NCI-H69 (cell line): ENCODE measurements around the gene EPB41L4A.
"Not testable (repeated sequence)": the region's sequence is repeated elsewhere in the genome, so short reads cannot be mapped to it uniquely, and the experiment has no call there.

Experiments used
- DNase-seq: peaks from one replicate; lab custom pipeline; 2025; lab: John Stamatoyannopoulos, UW

EPB41L4A gene

GRCh38 chr5:112253478-112254250, 165.4 kb downstream of the EPB41L4A start:
- DNase-seq = no peak

GRCh38 chr5:112250551-112250950, 168.5 kb downstream of the EPB41L4A start:
- no peak for DNase-seq

GRCh38 chr5:112248623-112249022, 170.5 kb downstream of the EPB41L4A start:
- peak; percentile 17 for DNase-seq

- DNase-seq = no peak
Measured at GRCh38 chr5:112247960-112248359, 171.1 kb downstream of the EPB41L4A start.

- DNase-seq = no peak
Measured at GRCh38 chr5:112245656-112246055, 173.4 kb downstream of the EPB41L4A start.

- DNase-seq = no peak
Measured at GRCh38 chr5:112239996-112240395, 179.1 kb downstream of the EPB41L4A start.

- DNase-seq = peak; percentile 30
Measured at GRCh38 chr5:112238473-112238872, 180.6 kb downstream of the EPB41L4A start.

GRCh38 chr5:112237456-112237855, 181.6 kb downstream of the EPB41L4A start:
- no peak for DNase-seq

- no peak for DNase-seq
Measured at GRCh38 chr5:112234000-112234399, 185.1 kb downstream of the EPB41L4A start.

- DNase-seq = no peak
Measured at GRCh38 chr5:112232667-112233066, 186.4 kb downstream of the EPB41L4A start.

GRCh38 chr5:112230606-112231005, 188.5 kb downstream of the EPB41L4A start:
- DNase-seq = no peak

- DNase-seq = peak; percentile 49
Measured at GRCh38 chr5:112228667-112229066, 190.4 kb downstream of the EPB41L4A start.

- DNase-seq = peak; percentile 49
Measured at GRCh38 chr5:112227911-112228631, 191.0 kb downstream of the EPB41L4A start.

GRCh38 chr5:112226215-112226614, 192.9 kb downstream of the EPB41L4A start:
- DNase-seq = peak; percentile 45

GRCh38 chr5:112222997-112223396, 196.1 kb downstream of the EPB41L4A start:
- DNase-seq = not testable (repeated sequence)

- no peak for DNase-seq
Measured at GRCh38 chr5:112221128-112221527, 197.9 kb downstream of the EPB41L4A start.

- DNase-seq = no peak
Measured at GRCh38 chr5:112219000-112219399, 200.1 kb downstream of the EPB41L4A start.

- DNase-seq = peak; percentile 60
Measured at GRCh38 chr5:112217843-112218579, 201.1 kb downstream of the EPB41L4A start.

GRCh38 chr5:112216140-112216539, 202.9 kb downstream of the EPB41L4A start:
- no peak for DNase-seq

GRCh38 chr5:112210430-112211005, 208.6 kb downstream of the EPB41L4A start:
- peak; percentile 72 for DNase-seq

- peak; percentile 11 for DNase-seq
Measured at GRCh38 chr5:112208699-112209615, 210.1 kb downstream of the EPB41L4A start.
